Femur (tissue), 1 donor: ENCODE data around the gene ADISSP.

Experiments
- DNase-seq: peaks from one replicate; pipeline ENCODE4 v3.0.0-alpha.2; 2017

The ADISSP gene

GRCh38 chr20:3710703-3711483 lies 56.7 kb downstream of the ADISSP start:
- peak; percentile 86 for DNase-seq

- no peak for DNase-seq
Observed at GRCh38 chr20:3710011-3710466, 57.5 kb downstream of the ADISSP start.

- DNase-seq: no peak
Observed at GRCh38 chr20:3707508-3707899, 60.0 kb downstream of the ADISSP start.

- no peak for DNase-seq
Observed at GRCh38 chr20:3706774-3707507, 60.6 kb downstream of the ADISSP start.

- no peak for DNase-seq
Observed at GRCh38 chr20:3705970-3706739, 61.4 kb downstream of the ADISSP start.

- no peak for DNase-seq
Observed at GRCh38 chr20:3705491-3705969, 62.0 kb downstream of the ADISSP start.

GRCh38 chr20:3704087-3704486 lies 63.5 kb downstream of the ADISSP start:
- no peak for DNase-seq
